Erythroblast (primary cell): ENCODE measurements around the gene CSPG5.

Source experiments
- GATA1 ChIP-seq: IDR thresholded peaks from 2 replicates; pipeline ENCODE4 v1.6.1; 2011; ENCODE audit warnings: low read depth, mild to moderate bottlenecking, control low read depth, low read length, moderate library complexity
- POLR2A ChIP-seq: IDR thresholded peaks from 2 replicates; pipeline ENCODE4 v1.6.1; 2011; ENCODE audit warnings: mild to moderate bottlenecking, low read length

- TF ChIP-seq POLR2A: no peak
- TF ChIP-seq GATA1: no peak
Measured at GRCh38 chr3:47553407-47553806, 25.3 kb downstream of the CSPG5 start.
